Renal pelvis (tissue), 4 donors: ENCODE results near the gene SPOUT1. TPM values are rescaled to one million over a fixed set of nuclear protein-coding genes. Genes with fewer than 3 reads are reported as not detected.
A peak's percentile ranks its signal among the peaks of the same experiment; 100 is the strongest.
"Not testable (repeated sequence)": the region's sequence is repeated elsewhere in the genome, so short reads cannot be mapped to it uniquely, and the experiment has no call there.

ENCODE experiments used
- DNase-seq: peaks from one replicate; pipeline ENCODE4 v3.0.0-alpha.2; 2013
- polyA plus RNA-seq, 3 donors: library from polyadenylated mRNA; unstranded; fragments of 120-200 nt; gene quantifications; one replicate each; pipeline ENCODE4 v1.2.1, GENCODE V29; 2013; ENCODE audit not compliant: insufficient read length in 3 of 3

Gene SPOUT1
- polyA plus RNA-seq, 3 donors: 43.6 to 59.1 (median 43.6) TPM

GRCh38 chr9:128819716-128820664, 9.6 kb downstream of the SPOUT1 start:
- no peak for DNase-seq

- peak; percentile 21 for DNase-seq
These were observed 10.5 kb downstream of the SPOUT1 start for GRCh38 chr9:128818839-128819715.

- peak; percentile 97 for DNase-seq
These were observed 11.3 kb downstream of the SPOUT1 start, which contains the start of gene ENDOG for GRCh38 chr9:128818099-128818838. TSS of gene ENDOG (plus strand) at chr9:128818500. CDS start at chr9:128818685, 185 bp downstream.

- DNase-seq: no peak
These were observed 18.7 kb downstream of the SPOUT1 start for GRCh38 chr9:128810873-128811272.

GRCh38 chr9:128809831-128810230, 19.8 kb downstream of the SPOUT1 start:
- DNase-seq: no peak

- no peak for DNase-seq
These were observed 20.5 kb downstream of the SPOUT1 start for GRCh38 chr9:128809036-128809599.

- no peak for DNase-seq
These were observed 21.1 kb downstream of the SPOUT1 start for GRCh38 chr9:128808543-128808942.

GRCh38 chr9:128807827-128808226, 21.8 kb downstream of the SPOUT1 start:
- no peak for DNase-seq

- no peak for DNase-seq
These were observed 23.9 kb downstream of the SPOUT1 start for GRCh38 chr9:128805661-128806060.

GRCh38 chr9:128802482-128802881, 27.1 kb downstream of the SPOUT1 start:
- DNase-seq: no peak

- no peak for DNase-seq
These were observed 29.5 kb downstream of the SPOUT1 start for GRCh38 chr9:128800061-128800460.

- DNase-seq: no peak
These were observed 30.7 kb downstream of the SPOUT1 start for GRCh38 chr9:128798896-128799295.

GRCh38 chr9:128794961-128795360, 34.6 kb downstream of the SPOUT1 start:
- not testable (repeated sequence) for DNase-seq

- DNase-seq: no peak
These were observed 36.5 kb downstream of the SPOUT1 start for GRCh38 chr9:128792978-128793686.

- no peak for DNase-seq
These were observed 37.5 kb downstream of the SPOUT1 start for GRCh38 chr9:128792134-128792533.

GRCh38 chr9:128790536-128790935, 39.1 kb downstream of the SPOUT1 start:
- no peak for DNase-seq

GRCh38 chr9:128788445-128788844, 41.1 kb downstream of the SPOUT1 start:
- DNase-seq: no peak

- DNase-seq: peak; percentile 26
These were observed 41.9 kb downstream of the SPOUT1 start for GRCh38 chr9:128787659-128788058.

GRCh38 chr9:128786681-128787601, 42.7 kb downstream of the SPOUT1 start, which contains the start of gene TBC1D13:
TSS of gene TBC1D13 (plus strand) at chr9:128787253. CDS start at chr9:128787354, 101 bp downstream.
- DNase-seq: peak; percentile 82
